Germinal center (tissue), 1 donor: ENCODE results near the gene NDUFAF8.
A peak's percentile ranks its signal among the peaks of the same experiment; 100 is the strongest.
"Not testable (repeated sequence)": the region's sequence is repeated elsewhere in the genome, so short reads cannot be mapped to it uniquely, and the experiment has no call there.

Experiments used
- DNase-seq: peaks from one replicate; pipeline ENCODE4 v3.0.0; 2012; ENCODE audit warnings: mixed read lengths, low spot score

Gene NDUFAF8

DNA sequence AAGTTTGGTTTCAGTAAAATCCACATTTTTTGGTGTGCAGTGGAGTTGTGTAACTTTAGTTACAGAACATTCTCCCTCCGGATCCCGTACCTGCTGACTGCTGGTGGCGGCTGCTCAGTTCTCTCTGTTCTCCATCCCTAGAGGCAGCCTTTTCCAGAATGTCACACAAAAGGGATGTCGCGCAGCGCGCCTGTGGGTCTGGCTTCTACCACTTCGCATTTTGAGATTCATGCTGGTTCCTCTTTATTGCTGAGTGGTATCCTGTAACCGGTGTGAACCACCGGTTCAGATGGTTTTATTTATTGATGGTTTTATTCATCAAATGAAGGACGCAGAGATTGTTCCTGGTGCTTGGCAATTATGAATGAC, 15.4 kb upstream of the NDUFAF8 start:
- DNase-seq: no peak

DNA sequence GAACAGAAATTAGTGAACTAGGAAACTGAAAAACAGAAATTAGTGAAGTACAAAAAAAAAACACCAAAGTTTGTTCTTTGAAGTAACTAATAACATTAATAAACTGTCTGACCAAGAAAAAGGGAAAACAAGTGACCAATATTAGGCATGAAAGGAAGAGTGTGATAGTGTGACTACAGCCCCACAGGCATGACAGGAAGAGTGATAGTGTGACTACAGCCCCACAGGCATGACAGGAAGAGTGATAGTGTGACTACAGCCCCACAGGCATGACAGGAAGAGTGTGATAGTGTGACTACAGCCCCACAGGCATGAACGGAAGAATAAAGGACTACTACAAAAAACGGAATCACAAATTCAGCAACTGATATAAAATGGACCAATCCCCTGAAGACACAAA, 11.5 kb upstream of the NDUFAF8 start:
- DNase-seq: not testable (repeated sequence)

DNA sequence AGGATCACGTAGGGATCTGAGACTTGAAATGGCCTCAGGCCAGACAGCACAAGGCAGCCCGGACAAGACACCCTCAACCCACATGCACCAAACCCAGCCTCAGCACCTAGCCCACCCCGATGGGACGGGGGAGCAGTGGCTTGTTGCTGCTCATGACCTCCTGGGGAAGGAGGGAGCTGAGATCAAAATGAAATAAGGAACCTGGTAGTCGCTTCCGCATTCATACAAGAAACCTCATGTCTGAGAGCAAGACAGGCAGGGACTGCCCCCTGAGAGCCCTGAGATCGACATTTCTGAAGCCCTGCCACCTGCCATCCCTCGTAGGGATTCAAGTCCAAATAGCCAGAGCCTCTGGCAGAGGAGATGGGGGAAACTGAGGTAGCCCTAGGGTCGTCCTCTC, 10.7 kb upstream of the NDUFAF8 start:
- DNase-seq: peak; percentile 62

DNA sequence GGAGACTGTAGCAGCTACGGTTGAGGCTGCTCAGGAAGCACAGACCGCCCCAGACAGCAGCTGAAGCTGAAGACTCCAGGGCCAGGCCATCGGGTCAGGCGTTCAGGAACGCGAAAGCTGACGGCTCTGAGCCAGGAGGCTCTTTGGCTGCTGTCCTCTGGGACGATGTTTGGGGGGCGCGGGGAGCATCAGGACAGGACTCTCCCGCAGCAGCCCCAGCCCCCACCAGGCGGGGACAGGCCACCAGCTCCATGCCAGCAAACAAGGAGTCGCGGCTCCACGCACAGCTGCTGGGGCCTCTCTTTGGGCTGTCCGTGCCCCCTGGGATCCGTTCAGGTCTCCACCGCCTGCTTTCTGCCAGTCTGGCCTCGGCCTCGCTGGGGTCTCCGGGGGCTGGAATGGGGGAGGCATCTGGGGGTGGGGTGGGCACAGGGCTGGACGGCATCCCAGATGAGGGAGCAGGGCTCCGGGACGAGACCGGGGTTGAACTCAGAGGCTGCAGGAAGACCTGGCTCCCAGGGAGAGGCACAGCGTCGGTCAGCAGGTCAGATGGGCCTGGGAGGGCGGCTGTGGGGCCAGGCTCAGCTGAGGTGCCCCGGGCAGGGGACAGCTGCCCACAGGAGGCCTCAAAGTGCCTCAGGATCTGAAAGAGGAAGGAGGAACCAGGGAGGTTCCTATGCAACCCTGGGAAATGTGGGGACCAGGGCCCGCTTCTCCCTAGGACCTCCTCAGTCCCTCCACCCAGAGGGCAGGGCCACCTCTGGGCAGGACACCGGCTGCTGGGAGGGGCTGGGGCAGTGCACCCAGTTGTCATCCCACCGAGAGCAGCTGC, 10.1 kb upstream of the NDUFAF8 start:
- no peak for DNase-seq

DNA sequence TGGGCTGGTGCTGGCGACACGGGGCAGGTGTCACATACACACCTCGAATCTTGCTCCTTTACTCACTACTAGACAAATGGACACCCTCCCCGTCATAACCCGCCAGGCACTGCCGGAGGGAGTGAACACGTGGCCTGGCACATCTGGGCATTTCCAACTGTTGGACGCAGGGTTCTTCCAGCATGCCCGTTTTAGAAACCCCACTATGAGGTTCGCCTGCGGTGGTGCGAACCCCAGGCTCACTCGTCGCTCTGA, 9.5 kb upstream of the NDUFAF8 start:
- DNase-seq: no peak

DNA sequence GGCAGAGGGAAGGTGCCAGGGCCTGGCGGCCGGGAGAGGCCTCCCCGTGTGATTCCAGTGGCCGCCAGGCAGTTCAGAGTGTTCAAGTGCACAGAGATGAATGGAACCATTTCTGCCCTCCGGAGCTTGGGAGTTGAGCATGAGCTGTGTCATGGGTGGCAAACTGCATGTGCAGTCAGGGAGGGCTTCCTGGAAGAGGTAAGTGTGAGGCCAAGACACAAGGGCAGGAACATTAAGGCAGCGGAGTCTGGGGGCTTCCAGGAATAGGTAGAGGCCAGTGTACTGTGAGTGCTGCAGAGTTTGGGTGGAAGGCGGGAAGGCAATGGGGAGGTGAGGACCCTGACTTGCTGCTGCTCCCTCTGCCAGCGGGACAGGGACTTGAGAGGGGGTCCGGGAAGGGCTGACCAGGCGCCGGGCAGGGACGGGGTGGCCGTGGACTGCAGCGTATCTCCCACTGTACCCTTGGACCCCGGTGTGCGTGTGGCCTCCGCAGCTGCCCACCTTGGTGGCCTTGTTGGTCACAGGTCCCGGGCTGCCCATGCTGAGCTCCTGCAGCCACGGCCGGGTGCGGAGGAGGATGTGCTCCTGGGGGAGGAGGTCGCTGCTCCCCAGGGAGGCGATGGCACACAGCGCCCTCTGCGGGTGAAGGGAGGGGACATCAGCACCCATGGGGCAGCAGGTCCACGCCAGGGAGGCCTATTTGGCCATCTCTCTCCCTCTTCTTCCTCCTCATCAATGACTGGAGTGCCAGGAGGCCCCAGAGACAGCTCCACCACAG, 8.9 kb upstream of the NDUFAF8 start:
- no peak for DNase-seq

DNA sequence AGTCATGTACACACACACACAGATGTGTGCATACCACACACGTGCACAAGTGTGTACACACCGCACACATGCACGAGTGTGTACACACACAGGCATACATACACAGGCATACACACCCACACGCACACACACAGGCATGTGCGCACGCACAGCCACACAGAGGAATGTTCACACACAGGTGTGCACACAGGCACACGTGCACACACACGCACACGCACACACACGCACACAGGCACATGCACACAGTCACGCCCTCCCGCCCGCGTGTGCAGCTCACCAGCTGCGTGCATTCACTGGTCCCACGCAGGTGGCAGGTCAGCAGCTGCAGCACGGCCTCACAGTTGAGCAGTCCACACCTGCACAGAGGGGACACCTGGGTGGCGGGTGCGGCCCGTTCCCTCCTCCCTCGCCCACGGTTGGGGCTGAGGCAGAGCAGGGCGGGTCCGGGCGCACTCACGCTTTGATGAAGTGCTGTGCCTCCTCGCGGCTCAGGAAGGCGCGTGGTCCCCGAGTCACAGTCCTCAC, 7.9 kb upstream of the NDUFAF8 start:
- DNase-seq: no peak

DNA sequence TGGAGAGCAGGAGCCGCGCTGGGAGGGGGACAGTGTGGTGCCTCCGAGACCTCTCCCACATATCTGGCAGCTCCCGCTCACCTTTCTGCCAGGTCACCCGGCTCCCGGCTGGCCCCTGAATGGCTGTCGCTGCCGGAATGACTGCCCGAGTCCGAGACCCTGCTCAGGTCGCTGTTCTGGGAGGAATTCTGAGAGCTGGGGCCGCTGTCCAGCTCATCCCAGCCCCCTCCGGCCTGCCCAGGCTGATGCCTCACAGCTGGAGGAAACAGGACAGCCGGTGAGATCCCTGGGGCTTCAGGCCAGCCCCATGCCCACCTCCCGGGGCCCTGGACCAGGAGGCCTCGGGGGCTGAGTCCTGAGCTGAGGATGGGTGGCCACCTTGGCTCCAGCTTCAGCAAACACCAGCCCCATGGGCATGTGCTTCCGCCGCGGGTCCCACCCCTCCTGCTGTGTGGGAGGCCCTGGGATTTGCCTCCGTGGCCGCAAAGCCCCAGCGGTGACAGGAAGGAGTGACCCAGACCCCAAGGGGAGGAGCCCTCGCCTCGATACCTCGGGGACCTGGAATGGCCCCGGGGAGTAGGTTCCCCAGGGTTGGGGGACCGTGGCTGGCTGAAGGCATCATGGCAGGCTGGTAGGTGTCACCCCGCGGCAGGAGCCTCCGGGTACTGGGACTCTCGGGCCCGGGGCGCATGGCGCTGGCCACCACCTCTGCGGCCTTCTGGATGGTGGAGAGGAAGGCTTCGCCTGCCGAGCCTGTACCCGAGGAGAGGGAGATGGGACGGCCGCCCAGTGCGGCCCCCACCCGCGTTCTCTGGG, 7.1 kb upstream of the NDUFAF8 start:
- DNase-seq: no peak

DNA sequence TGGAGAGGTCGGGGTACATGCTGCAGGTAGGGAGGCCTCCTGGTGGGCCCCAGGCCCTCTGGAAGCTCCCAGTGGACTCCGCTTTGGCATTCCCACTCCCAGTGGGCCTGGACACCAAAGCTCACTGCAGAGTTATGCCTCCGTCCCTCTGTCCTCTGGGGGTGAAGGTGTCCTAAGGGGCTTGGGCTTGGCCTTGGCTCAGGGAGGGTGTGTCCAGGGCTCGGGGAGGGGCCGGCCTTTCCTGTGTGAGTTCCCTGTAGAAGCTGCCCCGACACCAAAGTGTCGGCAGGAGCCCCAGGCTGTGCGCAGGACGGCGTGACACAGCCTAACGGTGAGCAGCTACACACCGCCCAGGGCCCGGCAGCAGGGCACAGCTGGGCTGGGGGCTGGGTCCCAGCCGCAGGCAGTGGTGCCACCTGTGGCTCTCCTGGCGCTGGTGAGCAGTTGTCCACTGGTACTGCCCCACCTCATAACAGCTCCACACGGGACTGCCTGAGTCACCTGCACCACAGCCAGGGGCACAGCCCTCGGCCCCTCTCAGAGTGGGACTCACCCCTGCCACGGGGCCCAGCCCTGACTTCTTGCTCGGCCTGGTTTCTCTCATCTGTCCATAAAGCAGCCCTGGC, 6.4 kb upstream of the NDUFAF8 start:
- no peak for DNase-seq

DNA sequence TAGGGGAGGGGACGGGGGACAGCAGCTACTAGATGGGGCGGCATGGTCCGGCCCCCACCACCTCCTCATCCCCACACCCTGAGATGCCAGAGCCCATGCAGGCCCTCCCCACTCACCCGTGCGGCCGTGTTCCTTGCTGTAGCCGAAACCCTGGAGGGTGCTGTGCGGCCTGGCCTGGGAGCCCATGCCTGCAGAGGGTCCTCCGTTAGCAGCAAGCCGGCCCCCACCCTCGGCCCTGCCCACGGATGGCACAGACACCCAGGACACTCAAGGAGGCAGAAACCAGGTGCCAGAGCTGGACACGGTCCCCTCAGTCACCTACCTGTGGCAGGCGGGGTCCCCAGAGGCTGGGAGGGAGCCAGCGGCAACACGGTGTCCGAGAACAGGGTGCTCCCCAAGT, 5.8 kb upstream of the NDUFAF8 start:
- no peak for DNase-seq

DNA sequence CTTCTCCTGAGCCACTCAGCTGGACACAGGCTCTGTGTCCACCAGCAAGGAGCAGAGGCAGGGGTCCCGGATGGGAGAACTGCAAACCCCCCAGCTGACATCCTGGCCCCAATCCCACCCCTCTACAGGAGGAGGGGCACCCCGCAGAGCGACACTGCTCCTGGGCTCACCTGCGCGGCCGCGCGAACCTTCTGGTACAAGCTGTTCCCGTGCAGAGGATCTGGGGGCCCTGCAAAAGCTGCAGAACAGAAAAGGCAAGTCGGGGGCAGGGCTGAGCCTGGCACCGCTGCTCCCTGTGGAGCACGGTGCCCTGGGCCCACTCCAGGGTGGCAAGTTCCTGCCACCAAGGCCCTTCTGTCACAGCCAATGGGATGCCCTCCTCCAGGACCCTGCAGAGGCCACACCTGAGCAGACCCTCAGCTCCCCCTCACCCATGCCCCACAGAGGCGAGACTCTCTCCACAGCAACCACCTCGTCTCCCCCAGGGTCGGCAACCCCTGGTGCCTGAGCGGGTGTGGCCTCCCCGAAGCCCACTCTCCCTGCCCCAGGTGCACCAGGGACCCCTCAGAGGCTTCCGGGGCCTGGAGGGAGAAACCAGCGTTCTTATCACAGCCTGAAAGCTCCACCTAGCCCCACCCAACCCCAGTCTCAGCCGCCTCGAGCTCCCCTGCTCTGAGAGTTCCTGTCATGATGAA, 5.2 kb upstream of the NDUFAF8 start:
- no peak for DNase-seq

DNA sequence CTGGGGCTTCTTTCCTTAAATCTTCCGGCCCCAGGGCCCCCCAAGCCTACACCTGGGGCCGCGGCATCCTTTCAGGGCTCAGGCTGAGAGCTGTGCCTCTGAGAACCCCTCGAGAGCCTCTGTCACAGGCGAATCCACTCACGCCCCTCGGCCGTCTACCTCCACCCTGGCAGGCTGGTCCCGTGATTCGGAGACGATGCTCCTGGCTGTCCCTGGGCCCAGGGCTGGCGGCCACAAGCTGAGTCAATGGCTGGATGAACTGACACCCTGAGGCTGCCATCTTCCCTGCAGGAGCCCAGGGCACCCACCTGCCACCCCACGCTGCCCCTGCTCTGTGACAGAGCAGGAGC, 4.6 kb upstream of the NDUFAF8 start:
- no peak for DNase-seq

DNA sequence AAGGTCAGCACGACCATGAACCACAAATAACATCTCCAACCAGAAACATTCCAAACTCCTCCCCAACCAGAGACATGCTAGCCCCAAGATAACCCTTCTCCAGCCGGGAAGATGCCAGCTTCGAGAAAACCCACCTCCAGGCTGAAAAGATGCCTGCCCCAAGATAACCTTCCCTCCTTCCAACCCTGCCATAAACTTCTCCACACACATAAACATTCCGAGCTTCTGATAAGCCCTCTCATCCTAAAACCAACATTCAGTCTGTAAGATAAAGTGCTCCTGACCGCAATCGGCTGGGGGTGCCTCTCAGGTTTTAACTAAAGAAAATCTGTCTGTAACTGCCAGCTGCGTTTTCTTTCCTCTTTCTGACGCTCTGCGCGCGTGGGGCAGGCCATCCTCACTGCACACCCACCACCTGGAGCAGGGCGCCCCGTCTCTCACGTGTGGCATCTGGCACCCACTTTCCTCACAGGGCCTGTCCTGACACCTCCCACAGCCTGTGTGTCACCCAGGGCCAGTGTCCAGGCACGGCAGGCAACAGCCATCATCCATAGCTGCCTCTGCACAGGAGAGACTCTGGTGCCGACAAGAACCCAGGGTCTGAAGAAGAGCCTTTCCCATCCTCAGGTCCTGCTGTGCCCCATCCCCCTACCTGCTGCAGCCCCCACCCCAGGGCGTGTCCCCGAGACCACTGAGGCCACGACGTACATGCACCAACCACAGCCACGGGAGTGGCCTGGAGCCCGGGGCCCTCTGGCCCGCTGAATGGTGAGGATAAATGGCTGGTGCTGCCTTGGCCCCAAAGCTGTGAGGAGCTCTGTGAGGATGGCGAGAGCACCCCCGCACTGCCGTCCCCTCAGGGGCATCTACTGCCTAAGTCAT, 3.9 kb upstream of the NDUFAF8 start:
- no peak for DNase-seq

DNA sequence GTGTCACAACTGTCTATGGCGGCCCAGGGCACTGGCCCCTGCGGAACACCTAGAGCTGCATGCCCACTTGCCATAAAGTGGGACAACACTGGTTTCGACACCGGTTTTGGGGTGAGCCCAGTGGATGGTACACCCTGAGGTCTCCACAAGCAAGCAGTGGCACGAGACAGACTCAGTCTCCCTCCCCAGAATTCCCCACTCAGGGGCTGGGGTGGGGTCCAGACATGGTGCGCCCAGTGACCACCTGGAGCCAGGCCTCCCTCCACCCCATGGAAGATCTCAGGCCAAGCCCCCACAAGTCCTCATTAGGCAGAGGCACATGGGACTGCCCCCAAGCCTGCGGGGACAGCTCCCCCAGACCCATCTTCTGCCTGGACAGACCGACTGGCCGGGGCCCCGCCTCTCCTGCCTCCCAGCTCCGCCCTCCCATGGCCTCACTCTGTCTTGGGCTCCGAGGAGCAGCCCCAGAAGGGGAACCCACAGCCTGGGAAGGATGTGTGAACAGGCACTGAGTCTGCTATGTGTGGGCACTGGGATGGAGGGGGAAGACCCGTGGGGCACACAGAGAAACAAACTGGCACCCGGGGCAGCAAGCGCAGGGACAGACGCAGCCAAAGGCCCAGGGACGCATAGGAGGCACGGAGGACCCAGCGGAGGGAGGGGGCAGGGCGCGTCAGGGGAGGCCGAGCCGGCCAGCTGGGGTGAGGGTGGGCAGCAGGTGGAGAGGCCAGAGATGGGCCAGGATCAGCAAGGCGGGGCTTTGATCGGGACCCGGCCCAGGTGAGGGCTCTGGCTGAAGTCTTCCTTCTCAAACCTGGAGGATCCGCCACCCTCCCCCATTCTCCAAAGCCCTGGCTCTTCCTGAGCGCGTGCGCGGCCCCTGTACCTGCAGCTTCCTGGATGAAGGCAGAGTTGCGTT, 3.0 kb upstream of the NDUFAF8 start:
- DNase-seq: no peak

DNA sequence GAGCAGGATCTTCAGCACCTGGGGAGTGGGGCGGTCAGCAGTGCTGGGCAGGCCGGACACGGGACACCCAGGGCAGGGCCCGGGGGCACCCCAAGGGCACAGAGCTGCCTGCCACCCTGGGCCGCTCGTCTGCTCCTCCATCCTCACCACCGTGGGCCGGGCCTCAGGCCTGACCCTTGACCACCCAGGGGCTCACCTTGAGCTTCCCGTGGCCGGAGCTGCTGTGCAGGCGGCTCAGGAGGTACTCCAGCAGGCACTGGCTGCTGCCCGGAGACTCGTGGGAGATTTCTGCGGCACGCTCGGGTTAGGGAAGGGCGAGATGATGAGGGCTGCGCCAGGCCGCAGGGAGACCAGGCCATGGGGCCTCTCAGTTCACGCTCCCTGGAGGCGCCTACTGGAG, 2.3 kb upstream of the NDUFAF8 start:
- no peak for DNase-seq

DNA sequence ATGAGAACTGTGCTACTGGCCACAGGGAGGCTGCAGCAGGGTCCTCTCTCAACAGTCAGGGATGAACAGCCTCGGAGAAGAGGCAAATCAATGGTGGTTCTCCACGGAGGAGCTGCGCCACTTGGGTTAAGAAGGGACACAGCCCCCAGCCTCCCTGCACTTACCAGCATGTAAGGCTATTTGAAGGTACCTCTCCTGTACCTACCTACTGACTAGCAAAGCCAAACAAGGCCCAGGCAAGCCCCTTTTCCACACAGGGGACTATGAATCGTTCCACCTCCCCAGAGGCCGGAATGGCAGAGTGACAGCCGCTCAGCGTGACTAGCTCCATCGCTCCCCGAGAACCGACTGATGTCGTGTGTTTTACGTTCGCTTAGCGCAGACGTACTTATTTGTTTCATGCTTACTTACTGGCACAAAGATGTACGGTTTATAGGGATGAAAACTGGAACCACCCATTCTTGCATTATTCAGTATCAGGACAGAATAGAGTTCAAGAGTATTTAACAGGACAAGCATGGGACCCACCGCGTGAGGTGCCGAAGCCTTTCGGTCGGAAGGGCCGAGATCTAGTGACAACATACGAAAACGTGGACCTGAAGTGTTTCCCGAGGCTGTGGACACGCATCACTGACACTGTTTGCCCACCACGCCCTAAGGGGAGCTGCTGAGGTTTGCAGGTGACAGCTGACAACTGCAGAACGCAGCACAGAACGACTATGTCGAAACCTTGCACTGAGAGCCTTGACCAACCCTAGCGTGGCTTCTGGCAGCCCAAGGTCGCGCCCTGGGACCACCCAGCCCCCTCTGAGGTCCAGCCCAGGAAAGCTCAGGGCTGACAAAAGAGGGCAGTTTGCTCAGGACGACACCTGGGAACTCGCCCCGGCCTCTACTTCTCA, 1.3 kb upstream of the NDUFAF8 start:
- DNase-seq: no peak

DNA sequence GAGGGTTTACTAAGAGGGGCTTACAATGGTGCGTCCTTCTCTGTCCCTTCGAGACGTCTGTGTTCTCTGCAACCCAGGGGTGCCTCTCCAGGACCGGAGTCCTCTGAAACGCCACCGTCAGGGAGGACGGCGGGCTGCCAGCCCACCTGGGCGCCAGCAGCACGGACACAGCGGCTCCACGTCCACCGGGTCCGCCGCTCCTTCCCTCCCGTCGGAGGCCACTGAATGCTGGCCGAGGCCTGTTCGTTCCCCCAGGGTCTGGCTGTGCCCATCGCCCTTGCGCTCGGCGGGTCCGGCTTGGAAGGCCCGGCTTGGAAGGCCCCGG, 666 bp upstream of the NDUFAF8 start:
- no peak for DNase-seq

DNA sequence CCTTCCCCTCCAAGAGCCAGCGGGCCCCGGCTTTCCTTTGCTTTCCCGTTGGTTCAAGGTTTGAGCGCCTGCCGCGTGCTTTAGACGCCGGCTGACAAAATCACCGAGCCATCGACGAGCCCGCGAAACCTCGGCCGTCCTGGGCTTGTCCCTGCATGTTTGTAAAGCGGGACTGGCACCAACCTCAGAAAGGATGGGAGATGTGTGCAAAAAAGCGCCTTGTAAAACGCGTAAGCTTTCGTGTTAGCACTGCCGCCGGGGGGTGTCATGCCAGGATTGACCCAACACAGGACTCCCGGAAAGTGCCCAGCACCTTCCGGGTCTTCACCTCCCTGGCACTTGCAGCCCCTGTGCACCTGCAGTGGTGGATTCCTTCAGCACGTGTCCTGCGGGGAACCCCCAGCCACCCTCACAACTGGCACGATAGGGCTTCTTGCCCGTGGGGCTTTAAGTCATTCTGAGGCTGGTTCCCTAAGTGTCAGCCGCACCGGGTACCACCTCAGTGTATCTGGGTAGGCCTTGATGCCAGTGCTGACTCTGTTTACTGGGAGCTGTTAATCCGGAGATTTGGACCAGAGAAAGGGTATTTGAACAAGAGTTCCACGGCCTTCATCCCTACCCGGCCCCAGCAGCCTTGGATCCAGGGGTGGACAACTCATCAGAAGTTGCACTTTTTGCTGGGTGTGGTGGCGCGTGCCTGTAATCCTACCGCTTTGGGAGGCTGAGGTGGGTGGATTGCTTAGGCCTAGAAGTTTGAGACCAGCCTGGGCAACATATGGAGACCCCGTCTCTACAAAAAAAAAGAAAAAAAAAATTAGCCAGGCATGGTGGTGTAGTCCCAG, 817 bp downstream of the NDUFAF8 start:
- DNase-seq: peak; percentile 64
